ENCODE measurements around the gene CACNB4.
A peak's percentile ranks its signal among the peaks of the same experiment; 100 is the strongest.
"Not testable (repeated sequence)": the region's sequence is repeated elsewhere in the genome, so short reads cannot be mapped to it uniquely, and the experiment has no call there.

The CACNB4 gene

GRCh38 chr2:152050915-152051314 is 47.9 kb downstream of the CACNB4 start:
- DNase-seq (ENCODE audit: low read depth in 2 of 2), result no peak

GRCh38 chr2:152050341-152050740 is 48.5 kb downstream of the CACNB4 start:
- no peak for DNase-seq (ENCODE audit: low read depth in 2 of 2)

GRCh38 chr2:152049541-152049940 is 49.3 kb downstream of the CACNB4 start:
- no peak for DNase-seq (ENCODE audit: low read depth in 2 of 2)

- DNase-seq (ENCODE audit: low read depth in 2 of 2), result no peak
Observed at GRCh38 chr2:152047824-152048471, 50.9 kb downstream of the CACNB4 start.

- no peak for DNase-seq (ENCODE audit: low read depth in 2 of 2)
Observed at GRCh38 chr2:152046940-152047339, 51.9 kb downstream of the CACNB4 start.

GRCh38 chr2:152042636-152043615 is 55.9 kb downstream of the CACNB4 start:
- no peak for DNase-seq (ENCODE audit: low read depth in 2 of 2)

GRCh38 chr2:152038441-152038958 is 60.3 kb downstream of the CACNB4 start:
- no peak for DNase-seq (ENCODE audit: low read depth in 2 of 2)

- DNase-seq (ENCODE audit: low read depth in 2 of 2), result no peak
Observed at GRCh38 chr2:152037743-152038435, 61.0 kb downstream of the CACNB4 start.

GRCh38 chr2:152036611-152037469 is 62.0 kb downstream of the CACNB4 start:
- peak; percentile 22 to 30 for DNase-seq (ENCODE audit: low read depth in 2 of 2)

GRCh38 chr2:152034257-152034801 is 64.5 kb downstream of the CACNB4 start:
- no peak for DNase-seq (ENCODE audit: low read depth in 2 of 2)

- no peak for DNase-seq (ENCODE audit: low read depth in 2 of 2)
Observed at GRCh38 chr2:152033011-152033925, 65.6 kb downstream of the CACNB4 start.

- no peak for DNase-seq (ENCODE audit: low read depth in 2 of 2)
Observed at GRCh38 chr2:152031747-152032306, 67.0 kb downstream of the CACNB4 start.

- not testable (repeated sequence) for DNase-seq (ENCODE audit: low read depth in 2 of 2)
Observed at GRCh38 chr2:152030596-152031328, 68.1 kb downstream of the CACNB4 start.

GRCh38 chr2:152028182-152028862 is 70.5 kb downstream of the CACNB4 start:
- no peak for DNase-seq (ENCODE audit: low read depth in 2 of 2)

GRCh38 chr2:152025678-152026287 is 73.1 kb downstream of the CACNB4 start:
- DNase-seq (ENCODE audit: low read depth in 2 of 2), result peak; percentile 61 to 76

GRCh38 chr2:152024477-152024876 is 74.4 kb downstream of the CACNB4 start:
- no peak for DNase-seq (ENCODE audit: low read depth in 2 of 2)

GRCh38 chr2:152022090-152022489 is 76.8 kb downstream of the CACNB4 start:
- DNase-seq (ENCODE audit: low read depth in 2 of 2), result no peak

- DNase-seq (ENCODE audit: low read depth in 2 of 2), result not testable (repeated sequence)
Observed at GRCh38 chr2:152021001-152021400, 77.8 kb downstream of the CACNB4 start.

Measured in activated CD4-positive, alpha-beta T cell treated with anti-CD3 and anti-CD28 coated beads for 24 hours (primary cell).